SK-N-MC (cell line): ENCODE measurements around the gene SCART1.

ENCODE experiments used
- EZH2 ChIP-seq: fragments of 200-600 bp; sonication (generic); IDR thresholded peaks from one replicate; pipeline ENCODE4 v1.6.1; 2017; ENCODE audit warnings: antibody characterized with exemption
- FOXP2 ChIP-seq: optimal IDR thresholded peaks from 2 replicates; pipeline ENCODE3; 2011; ENCODE audit warnings: mild to moderate bottlenecking, moderate library complexity; ENCODE audit not compliant: insufficient read depth; ENCODE audit errors: extremely low read length, control extremely low read depth
- POLR2AphosphoS5 ChIP-seq: IDR thresholded peaks from 2 replicates; pipeline ENCODE4 v1.6.1; 2012; ENCODE audit warnings: mild to moderate bottlenecking, low read depth, low read length, borderline replicate concordance

DNA sequence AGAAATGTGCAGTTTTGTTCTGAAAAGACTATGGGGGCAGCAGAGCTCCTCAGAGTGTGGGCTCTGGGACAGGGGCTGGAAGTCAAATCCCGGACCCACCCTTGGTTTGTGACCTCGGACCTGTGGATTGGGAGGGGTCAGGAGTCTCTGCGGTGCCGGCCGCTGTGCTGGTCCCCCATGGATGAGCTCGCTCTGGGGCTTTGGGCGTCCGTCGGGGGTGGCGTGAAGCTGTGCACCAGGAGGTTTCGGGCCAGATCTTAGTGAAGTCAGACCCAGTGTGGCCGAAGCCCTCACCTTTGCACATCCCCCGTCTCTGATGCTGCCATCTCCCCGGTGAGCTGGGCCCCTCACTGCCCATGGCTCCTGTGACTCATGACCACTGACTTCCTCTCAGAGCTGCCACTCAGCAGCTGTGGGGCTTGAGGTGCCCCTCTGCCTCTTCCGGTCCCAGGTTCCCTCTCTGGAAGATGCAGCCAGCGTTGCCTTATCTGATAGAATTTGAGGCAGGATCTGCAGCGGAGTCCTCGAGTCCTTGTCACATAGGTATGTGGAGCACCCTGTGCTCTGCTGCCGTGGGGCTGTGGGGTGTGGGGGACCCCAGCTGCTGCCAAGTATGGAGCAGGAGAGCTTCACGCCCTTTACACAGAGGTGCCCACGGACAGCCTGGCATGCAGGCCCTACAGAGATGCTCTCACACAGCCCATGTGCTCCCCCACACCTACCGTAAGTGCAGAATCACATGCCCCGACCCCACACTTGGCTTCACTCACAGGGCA, 11.4 kb upstream of the SCART1 start:
- TF ChIP-seq POLR2AphosphoS5 (no peak), EZH2 (no peak), FOXP2 (no peak)
